PC-9 (cell line): ENCODE data around the gene IGFBP2. TPM values are rescaled to one million over a fixed set of nuclear protein-coding genes. Genes with fewer than 3 reads are reported as not detected.

Experiments
- BruUV-seq: library from RNA; stranded (reverse); fragments of 400-500 nt; replicated peaks from 2 replicates; lab custom pipeline; 2021; lab: Mats Ljungman, UMichigan
- CTCF ChIA-PET: fragments of 300-600 bp; sonication (Branson Sonifier 250); formaldehyde crosslinking; loops from one replicate; lab custom pipeline; 2022; ENCODE audit warnings: antibody characterized with exemption; lab: Charles Lee
- POLR2A ChIA-PET: fragments of 300-600 bp; sonication (Branson Sonifier 250); formaldehyde crosslinking; loops from one replicate; lab custom pipeline; 2022; ENCODE audit warnings: antibody characterized with exemption; ENCODE audit not compliant: unreplicated experiment; lab: Charles Lee
- DNase-seq, 2 experiments: peaks; one replicate each; pipeline versions ENCODE4 v3.0.0 to v3.0.0-alpha.2; 2015 to 2022; ENCODE audit warnings: mixed read lengths in 1 of 2
- H2AFZ ChIP-seq: fragments of 200-600 bp; sonication (generic); 2 replicates; pipeline ENCODE4 v1.8.1; 2017; ENCODE audit warnings: antibody characterized with exemption
- H3F3A ChIP-seq: fragments of 200-600 bp; sonication (generic); 2 replicates; pipeline ENCODE4 v1.8.1; 2017; ENCODE audit warnings: antibody characterized with exemption, mild to moderate bottlenecking, low read depth; ENCODE audit not compliant: insufficient read depth
- H3K27ac ChIP-seq: fragments of 200-600 bp; sonication (generic); 2 replicates; pipeline ENCODE4 v1.6.1; 2016; ENCODE audit warnings: mixed run types
- H3K27me3 ChIP-seq: fragments of 200-600 bp; sonication (generic); 2 replicates; pipeline ENCODE4 v1.6.1; 2016; ENCODE audit warnings: low read depth, mixed run types; ENCODE audit not compliant: insufficient read depth
- H3K36me3 ChIP-seq: fragments of 200-600 bp; sonication (generic); 2 replicates; pipeline ENCODE4 v1.6.1; 2016; ENCODE audit warnings: low read depth, mixed run types
- H3K4me1 ChIP-seq: fragments of 200-600 bp; sonication (generic); replicated peaks from 2 replicates; pipeline ENCODE4 v1.6.1; 2016; ENCODE audit warnings: mixed run types; ENCODE audit not compliant: insufficient read depth
- H3K4me2 ChIP-seq: fragments of 200-600 bp; sonication (generic); 2 replicates; pipeline ENCODE4 v1.6.1; 2017; ENCODE audit warnings: mixed run types
- H3K4me3 ChIP-seq: fragments of 200-600 bp; sonication (generic); 2 replicates; pipeline ENCODE4 v1.6.1; 2016; ENCODE audit warnings: mixed run types
- H3K79me2 ChIP-seq: fragments of 200-600 bp; sonication (generic); 2 replicates; pipeline ENCODE4 v1.6.1; 2017; ENCODE audit warnings: low read depth, mixed run types
- H3K9me2 ChIP-seq: fragments of 200-600 bp; sonication (generic); 2 replicates; pipeline ENCODE4 v1.8.1; 2017; ENCODE audit warnings: mild to moderate bottlenecking; ENCODE audit not compliant: insufficient read depth
- H3K9me3 ChIP-seq: fragments of 200-600 bp; sonication (generic); 2 replicates; pipeline ENCODE4 v1.8.1; 2016; ENCODE audit warnings: low read depth; ENCODE audit not compliant: insufficient read depth
- H4K20me1 ChIP-seq: fragments of 200-600 bp; sonication (generic); 2 replicates; pipeline ENCODE4 v1.8.1; 2017; ENCODE audit not compliant: insufficient read depth
- EZH2 ChIP-seq: fragments of 200-600 bp; sonication (generic); IDR thresholded peaks from 2 replicates; pipeline ENCODE4 v1.8.0; 2017; ENCODE audit warnings: antibody characterized with exemption, low read depth
- intact Hi-C: fragments of 100-400 bp; cut with micrococcal nuclease; formaldehyde crosslinking; loops from one replicate; pipeline ENCODE4 v1.10.0; 2022; ENCODE audit not compliant: unreplicated experiment
- total RNA-seq: library from RNA; stranded (reverse); gene quantifications from 2 replicates; pipeline ENCODE4 v1.2.3, GENCODE V29; 2021
- TF ChIP-seq, protein P1 (sequence below): fragments of 200-600 bp; sonication (generic); conservative IDR thresholded peaks from 2 replicates; pipeline ENCODE4 v1.6.1; 2017; ENCODE audit warnings: mixed run types, antibody characterized with exemption, mild to moderate bottlenecking, moderate library complexity

Gene IGFBP2
- total RNA-seq, 1 experiment from 2014 or later = 106 TPM

DNA sequence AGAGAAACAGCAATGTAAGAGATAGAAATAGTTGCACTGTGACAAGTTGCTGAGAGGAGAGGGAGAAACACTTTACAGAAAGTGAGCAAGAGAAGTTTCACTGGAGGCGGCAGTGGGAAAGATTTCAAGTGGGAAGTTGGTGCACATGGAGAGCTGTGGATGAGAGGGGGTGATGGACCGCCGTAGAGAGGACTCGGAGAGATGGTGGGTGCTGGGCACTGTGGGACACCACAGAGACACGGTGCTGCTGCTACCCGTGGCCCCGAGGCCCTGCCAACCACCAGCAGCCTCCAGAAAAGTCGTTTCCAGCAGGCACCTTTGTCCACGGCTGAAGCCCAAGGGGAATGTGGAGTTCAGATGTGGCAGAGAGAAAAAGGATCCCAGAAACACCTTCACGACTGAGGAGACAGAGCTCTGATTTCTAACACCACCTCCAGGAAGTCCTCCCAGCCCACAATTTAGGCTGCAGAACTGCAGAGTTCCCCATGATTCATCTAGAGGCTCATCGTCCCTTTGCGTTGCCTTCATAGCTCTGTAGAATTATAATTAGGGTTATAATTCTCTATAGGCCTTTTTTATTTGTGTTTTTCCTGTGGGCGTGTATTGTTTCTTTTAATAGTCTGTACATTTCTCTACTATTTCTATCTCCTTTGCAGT is 15.9 kb upstream of the IGFBP2 start:
- intact Hi-C loops = no loop called here
- H3K27me3 ChIP-seq = no peaks in the 10 kb centered on the region
- no peaks in the 10 kb centered on the region for H3K79me2 ChIP-seq
- H3K4me2 ChIP-seq = no peak overlapping the region
- CTCF ChIA-PET = no interaction called here
- no peaks in the 10 kb centered on the region for H3K9me2 ChIP-seq
- 0 out of 2 replicates have a peak, but pooled peaks cover 16% of the 10 kb centered on the region for H3F3A ChIP-seq
- TF ChIP-seq, protein P1, sequence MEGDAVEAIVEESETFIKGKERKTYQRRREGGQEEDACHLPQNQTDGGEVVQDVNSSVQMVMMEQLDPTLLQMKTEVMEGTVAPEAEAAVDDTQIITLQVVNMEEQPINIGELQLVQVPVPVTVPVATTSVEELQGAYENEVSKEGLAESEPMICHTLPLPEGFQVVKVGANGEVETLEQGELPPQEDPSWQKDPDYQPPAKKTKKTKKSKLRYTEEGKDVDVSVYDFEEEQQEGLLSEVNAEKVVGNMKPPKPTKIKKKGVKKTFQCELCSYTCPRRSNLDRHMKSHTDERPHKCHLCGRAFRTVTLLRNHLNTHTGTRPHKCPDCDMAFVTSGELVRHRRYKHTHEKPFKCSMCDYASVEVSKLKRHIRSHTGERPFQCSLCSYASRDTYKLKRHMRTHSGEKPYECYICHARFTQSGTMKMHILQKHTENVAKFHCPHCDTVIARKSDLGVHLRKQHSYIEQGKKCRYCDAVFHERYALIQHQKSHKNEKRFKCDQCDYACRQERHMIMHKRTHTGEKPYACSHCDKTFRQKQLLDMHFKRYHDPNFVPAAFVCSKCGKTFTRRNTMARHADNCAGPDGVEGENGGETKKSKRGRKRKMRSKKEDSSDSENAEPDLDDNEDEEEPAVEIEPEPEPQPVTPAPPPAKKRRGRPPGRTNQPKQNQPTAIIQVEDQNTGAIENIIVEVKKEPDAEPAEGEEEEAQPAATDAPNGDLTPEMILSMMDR = no peak
- no peak for TF ChIP-seq EZH2
- H2AFZ ChIP-seq = no peak overlapping the region
- H3K9me3 ChIP-seq = no peaks in the 10 kb centered on the region
- POLR2A ChIA-PET = interaction anchor here (0.6 kb wide), 1 partner anchor 509 kb away, joined by 4 read pairs; no protein-coding TSS in a partner anchor
- DNase-seq = no peak
- H3K36me3 ChIP-seq = no peaks in the 10 kb centered on the region
- H4K20me1 ChIP-seq = no peaks in the 10 kb centered on the region
- no peak overlapping the region for H3K4me3 ChIP-seq
- peaks cover 22% of the 10 kb centered on the region for H3K4me1 ChIP-seq
- H3K27ac ChIP-seq = no peak overlapping the region
- no TSS peak for BruUV-seq

DNA sequence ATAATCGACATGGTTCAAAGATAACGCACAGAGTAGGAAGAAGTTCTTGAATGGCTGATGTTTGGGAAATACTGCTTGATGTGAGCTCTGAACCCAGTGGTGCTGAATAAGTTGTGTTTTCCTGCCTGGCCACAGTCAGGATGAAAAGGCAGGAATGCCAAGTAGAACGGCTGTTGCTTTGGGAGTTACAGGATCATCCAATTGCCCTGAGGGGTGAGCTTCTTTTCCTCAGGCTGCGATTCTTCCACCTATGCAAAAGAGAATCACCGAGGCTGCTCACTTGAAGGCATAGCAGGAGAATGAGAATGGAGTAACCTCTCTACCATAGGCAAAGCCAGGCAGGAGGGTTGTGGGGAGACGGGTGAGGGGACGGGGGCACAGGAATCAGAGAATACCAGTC is 14.4 kb upstream of the IGFBP2 start:
- Histone ChIP-seq H3K4me2 (peak overlapping the region; percentile 40; the same call in 1 of the 2 replicates), H3K79me2 (no peaks in the 10 kb centered on the region), H3K4me1 (peaks cover 28% of the 10 kb centered on the region), H3K9me3 (no peaks in the 10 kb centered on the region), H3F3A (peaks cover 19% of the 10 kb centered on the region; the same call in 1 of the 2 replicates), H3K36me3 (no peaks in the 10 kb centered on the region), H3K9me2 (no peaks in the 10 kb centered on the region), H2AFZ (0 out of 2 replicates have a peak overlapping the region, but pooled peaks have one; percentile 46), H3K4me3 (no peak overlapping the region), H4K20me1 (no peaks in the 10 kb centered on the region), H3K27me3 (no peaks in the 10 kb centered on the region), H3K27ac (peak overlapping the region; percentile 70)
- CTCF ChIA-PET = no interaction called here
- BruUV-seq = no TSS peak
- POLR2A ChIA-PET = no interaction called here
- no peak for DNase-seq
- intact Hi-C loops = no loop called here
- TF ChIP-seq EZH2 = no peak
- TF ChIP-seq, protein P1 = no peak

DNA sequence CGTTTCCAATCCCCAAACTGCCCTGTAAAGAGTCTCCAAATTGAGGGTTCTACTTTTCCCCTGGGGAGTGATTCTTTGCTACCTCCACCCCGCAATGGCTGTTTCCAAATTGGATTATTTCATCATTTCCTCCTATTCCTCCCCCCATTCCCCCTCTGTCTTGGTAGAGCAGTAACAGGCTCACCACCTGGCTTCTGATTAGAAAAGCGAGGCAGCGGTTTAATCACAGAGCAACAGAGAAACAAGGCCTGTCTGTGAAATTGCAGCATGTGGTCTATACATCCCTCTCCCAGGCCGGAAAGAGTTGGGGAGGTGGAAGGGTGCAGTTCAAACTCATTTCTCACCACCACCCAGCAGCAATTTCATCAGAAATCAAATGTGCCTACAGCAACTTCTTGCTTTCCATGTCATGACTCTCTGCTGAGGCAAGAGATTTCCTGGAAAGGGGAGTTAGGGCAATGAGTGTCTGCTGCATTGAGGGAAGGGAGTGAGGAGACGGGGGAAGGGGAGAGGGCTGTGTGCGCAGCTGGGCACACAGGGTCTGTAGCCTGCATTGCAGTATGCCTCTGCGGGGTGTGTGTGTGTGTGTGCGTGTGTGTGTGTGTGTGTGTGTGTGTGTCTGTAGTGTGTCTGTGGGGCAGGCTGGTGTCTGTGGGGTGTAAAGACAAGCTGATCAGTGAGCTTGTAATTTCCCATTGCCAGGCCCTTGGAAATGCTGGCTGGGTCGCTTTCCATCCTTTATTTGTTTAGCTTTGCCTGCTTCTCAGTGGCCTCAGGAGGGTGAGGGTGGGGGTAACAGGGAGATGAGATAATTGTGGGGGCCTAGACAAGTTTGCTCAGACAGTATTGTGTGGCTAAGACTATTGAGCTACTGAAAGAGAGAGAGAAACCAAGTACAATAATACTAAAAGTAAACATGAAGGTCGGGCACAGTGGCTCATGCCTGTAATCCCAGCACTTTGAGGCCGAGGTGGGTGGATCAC is 13.5 kb upstream of the IGFBP2 start:
- Histone ChIP-seq H4K20me1 (no peaks in the 10 kb centered on the region), H3K4me3 (no peak overlapping the region), H3K27ac (peak overlapping the region; percentile 70), H3K79me2 (no peaks in the 10 kb centered on the region), H3F3A (peaks cover 29% of the 10 kb centered on the region; the same call in 1 of the 2 replicates), H2AFZ (peak overlapping the region; percentile 46; the same call in 1 of the 2 replicates), H3K36me3 (no peaks in the 10 kb centered on the region), H3K4me2 (peak overlapping the region; percentile 40), H3K27me3 (no peaks in the 10 kb centered on the region), H3K9me2 (no peaks in the 10 kb centered on the region), H3K4me1 (peaks cover 37% of the 10 kb centered on the region), H3K9me3 (no peaks in the 10 kb centered on the region)
- TF ChIP-seq EZH2 = no peak
- TF ChIP-seq, protein P1 = no peak
- intact Hi-C loops = no loop called here
- ChIA-PET POLR2A (interaction anchor here (0.6 kb wide), 1 partner anchor 1918 kb away, joined by 6 read pairs; no protein-coding TSS in a partner anchor), CTCF (interaction anchor here (0.6 kb wide), 1 partner anchor 16 kb away, joined by 5 read pairs; no protein-coding TSS in a partner anchor)
- no TSS peak for BruUV-seq
- DNase-seq = no peak
